Measurements from ENCODE around the gene RBM18.

Gene RBM18

DNA sequence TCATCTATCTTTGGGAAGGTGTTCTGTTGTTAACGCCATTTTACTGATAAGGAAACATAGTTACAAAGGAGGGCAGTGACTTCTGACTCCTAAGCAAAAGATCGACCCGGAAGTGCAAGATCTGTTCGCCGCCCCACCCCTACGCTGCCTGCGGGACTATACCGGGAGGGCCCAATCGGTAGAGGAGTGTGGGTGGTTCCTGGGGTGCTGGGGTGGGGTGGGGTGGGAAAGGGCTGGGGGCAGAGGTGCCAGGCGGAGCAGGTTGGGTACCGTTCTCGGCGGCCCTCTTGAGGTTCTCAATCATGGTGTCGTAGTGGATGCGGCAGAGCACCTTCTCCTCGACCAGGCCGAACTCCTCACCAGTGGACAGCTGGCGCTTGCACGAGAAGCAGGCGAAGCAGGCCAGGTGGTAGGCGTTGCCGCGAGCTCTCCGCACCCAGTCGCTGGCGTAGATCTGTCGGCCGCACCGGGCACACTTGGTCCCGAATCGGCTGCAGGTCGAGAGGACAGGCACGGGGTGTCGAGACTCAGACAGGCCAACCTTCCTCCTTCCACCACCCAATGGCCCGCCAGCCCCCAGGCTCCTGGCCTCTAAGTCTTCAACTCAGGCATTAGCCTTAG lies 47.7 kb downstream of the RBM18 start:
- peaks cover 34% of the 10 kb centered on the region for H3K4me1 Mint-ChIP-seq
- H3K9me3 Mint-ChIP-seq, result peaks cover 7% of the 10 kb centered on the region
- TF ChIP-seq, protein P1, sequence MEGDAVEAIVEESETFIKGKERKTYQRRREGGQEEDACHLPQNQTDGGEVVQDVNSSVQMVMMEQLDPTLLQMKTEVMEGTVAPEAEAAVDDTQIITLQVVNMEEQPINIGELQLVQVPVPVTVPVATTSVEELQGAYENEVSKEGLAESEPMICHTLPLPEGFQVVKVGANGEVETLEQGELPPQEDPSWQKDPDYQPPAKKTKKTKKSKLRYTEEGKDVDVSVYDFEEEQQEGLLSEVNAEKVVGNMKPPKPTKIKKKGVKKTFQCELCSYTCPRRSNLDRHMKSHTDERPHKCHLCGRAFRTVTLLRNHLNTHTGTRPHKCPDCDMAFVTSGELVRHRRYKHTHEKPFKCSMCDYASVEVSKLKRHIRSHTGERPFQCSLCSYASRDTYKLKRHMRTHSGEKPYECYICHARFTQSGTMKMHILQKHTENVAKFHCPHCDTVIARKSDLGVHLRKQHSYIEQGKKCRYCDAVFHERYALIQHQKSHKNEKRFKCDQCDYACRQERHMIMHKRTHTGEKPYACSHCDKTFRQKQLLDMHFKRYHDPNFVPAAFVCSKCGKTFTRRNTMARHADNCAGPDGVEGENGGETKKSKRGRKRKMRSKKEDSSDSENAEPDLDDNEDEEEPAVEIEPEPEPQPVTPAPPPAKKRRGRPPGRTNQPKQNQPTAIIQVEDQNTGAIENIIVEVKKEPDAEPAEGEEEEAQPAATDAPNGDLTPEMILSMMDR (IDR thresholded peaks at IDR 0.05), result no peak
- H3K27me3 Mint-ChIP-seq (ENCODE audit: low read depth, poor library complexity), result no peaks in the 10 kb centered on the region
- no peak for DNase-seq
- H3K36me3 Mint-ChIP-seq (ENCODE audit: low read depth), result no peaks in the 10 kb centered on the region
- H3K4me3 Mint-ChIP-seq, result no peak overlapping the region
- H3K27ac Mint-ChIP-seq, result no peak overlapping the region

DNA sequence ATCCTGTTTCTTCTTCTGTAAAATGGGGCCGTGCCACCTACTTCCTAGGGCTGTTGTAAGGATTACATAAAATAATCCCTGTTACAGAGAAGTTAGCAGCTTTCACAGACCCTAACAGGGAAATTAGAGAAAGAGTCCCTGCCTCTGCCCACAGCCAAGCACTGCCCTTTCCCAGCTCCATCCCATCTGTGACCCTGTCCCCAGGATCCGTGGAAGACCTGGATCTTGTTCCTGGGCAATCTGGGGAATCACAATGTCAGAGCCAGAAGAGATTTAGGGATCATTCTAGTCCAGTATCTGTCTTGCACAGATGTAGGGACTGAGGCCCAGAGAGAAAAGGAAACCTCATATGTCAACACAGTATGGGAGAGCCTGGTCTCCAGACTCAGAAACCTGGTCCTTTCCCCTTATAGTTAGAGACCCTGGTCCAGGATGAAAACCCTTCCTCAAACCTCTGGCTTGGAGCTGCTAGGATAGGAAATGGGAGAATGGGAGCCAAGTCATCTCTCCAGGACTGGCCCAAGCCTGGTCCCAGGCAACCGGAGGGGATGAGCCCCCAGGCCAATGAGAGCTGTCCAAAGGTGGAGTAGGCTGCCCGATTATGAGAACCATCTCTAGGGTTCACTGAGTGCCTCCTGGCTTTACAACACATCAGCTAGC lies 48.4 kb downstream of the RBM18 start:
- TF ChIP-seq, protein P1 (IDR thresholded peaks at IDR 0.05), result no peak
- Mint-ChIP-seq H3K9me3 (peaks cover 7% of the 10 kb centered on the region), H3K27me3 (ENCODE audit: low read depth, poor library complexity) (no peaks in the 10 kb centered on the region), H3K36me3 (ENCODE audit: low read depth) (no peaks in the 10 kb centered on the region), H3K27ac (no peak overlapping the region), H3K4me3 (no peak overlapping the region), H3K4me1 (peaks cover 34% of the 10 kb centered on the region)
- DNase-seq, result no peak

DNA sequence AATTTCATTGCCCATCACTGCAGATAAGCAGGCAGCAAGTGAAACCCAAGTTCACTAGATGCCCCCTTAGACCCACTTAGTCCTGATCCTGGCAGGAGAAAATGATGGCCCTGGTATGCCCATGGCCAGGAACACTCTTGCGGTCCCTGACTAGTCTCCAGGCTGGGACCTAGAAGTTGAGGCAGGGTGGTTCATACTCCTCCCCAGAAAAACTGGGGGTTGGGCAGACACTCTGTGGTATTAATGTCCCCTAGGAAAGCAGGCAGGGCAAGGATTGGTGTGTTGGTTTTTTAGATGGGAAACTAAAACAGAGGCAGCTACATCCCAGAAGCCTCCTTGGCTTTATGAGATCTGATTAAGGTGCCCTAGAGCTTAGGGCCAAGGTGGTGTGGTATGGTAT lies 49.0 kb downstream of the RBM18 start:
- TF ChIP-seq, protein P1 (IDR thresholded peaks at IDR 0.05), result no peak
- Mint-ChIP-seq H3K4me1 (peaks cover 34% of the 10 kb centered on the region), H3K9me3 (peaks cover 7% of the 10 kb centered on the region), H3K36me3 (ENCODE audit: low read depth) (no peaks in the 10 kb centered on the region), H3K4me3 (no peak overlapping the region), H3K27me3 (ENCODE audit: low read depth, poor library complexity) (no peaks in the 10 kb centered on the region), H3K27ac (no peak overlapping the region)
- DNase-seq, result no peak

DNA sequence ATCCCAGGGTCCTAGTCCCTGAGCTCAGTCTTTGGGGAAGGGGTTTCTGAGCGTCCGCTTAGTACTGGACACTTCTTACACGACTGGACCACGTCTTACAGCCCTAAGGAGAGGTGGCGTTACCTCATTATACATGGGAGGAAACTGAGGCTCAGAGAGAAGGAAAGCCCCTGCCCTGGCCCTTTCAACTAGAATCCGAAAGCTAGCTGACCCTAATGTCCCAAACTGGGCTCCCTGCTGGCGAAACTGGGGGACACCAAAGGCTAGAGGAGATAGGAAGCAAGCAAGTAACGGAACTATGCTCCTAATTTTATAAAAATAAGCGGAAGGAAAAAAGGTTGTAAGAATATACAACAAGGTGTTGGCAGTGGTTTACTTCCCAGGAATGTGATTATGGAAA lies 50.1 kb downstream of the RBM18 start:
- H3K36me3 Mint-ChIP-seq (ENCODE audit: low read depth), result no peaks in the 10 kb centered on the region

DNA sequence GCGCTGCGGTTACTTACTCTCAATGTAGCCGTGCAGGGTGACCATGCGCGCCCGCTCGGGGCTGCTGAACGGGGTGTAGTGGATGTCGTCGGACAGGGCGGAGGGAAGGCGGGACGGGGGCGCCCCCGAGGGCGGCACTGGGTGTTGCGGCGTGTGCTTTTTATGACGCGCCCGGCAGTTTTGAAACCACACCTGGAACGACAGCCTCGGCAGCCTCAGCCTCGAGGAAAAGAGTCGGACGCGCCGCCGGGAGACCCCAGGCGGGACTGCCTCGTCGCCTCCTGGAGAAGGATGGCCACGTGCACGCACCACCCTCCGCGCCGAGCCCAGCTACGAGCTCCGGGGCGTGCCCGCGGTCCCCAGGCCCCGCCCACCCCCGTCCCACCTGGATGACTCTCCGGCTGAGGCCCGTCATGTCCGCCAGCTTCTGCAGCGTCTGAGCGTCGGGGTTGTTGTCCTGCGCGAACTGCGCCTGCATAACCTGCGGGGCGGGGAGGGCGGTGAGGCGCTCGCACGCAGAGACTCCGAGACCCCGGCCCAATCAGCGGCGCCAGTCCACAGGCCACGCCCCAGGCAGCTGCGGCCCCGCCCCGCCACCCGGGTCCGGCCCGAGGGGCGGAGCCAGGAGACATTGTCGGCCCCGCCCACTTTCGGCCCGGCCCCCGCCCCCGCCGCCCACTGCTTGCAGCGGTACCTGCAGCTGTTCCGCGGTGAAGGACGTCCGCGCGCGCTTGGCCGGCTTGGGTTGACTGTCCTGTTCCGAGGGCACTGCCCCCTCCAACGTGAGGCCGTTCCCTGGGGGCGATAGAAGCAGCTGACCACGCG lies 50.8 kb downstream of the RBM18 start:
- TF ChIP-seq, protein P1 (IDR thresholded peaks at IDR 0.05), result no peak
- no peak overlapping the region for H3K4me3 Mint-ChIP-seq
- H3K27ac Mint-ChIP-seq, result no peak overlapping the region
- peak; percentile 94 for DNase-seq
- H3K27me3 Mint-ChIP-seq (ENCODE audit: low read depth, poor library complexity), result no peaks in the 10 kb centered on the region
- H3K9me3 Mint-ChIP-seq, result peaks cover 7% of the 10 kb centered on the region
- H3K4me1 Mint-ChIP-seq, result peaks cover 17% of the 10 kb centered on the region
- H3K36me3 Mint-ChIP-seq (ENCODE audit: low read depth), result no peaks in the 10 kb centered on the region

More for the DNA sequence above, 50.1 kb downstream of the RBM18 start:
- DNase-seq, result no peak
- TF ChIP-seq, protein P1 (IDR thresholded peaks at IDR 0.05), result no peak
- Mint-ChIP-seq H3K27ac (no peak overlapping the region), H3K4me3 (peak overlapping the region; percentile 39), H3K4me1 (peaks cover 24% of the 10 kb centered on the region), H3K27me3 (ENCODE audit: low read depth, poor library complexity) (no peaks in the 10 kb centered on the region), H3K9me3 (peaks cover 7% of the 10 kb centered on the region)

Measured in nephron progenitor cell (in vitro differentiated cells).